Liver (tissue), 9 donors: ENCODE data around the gene SHOC1. TPM values are rescaled to one million over a fixed set of nuclear protein-coding genes. Genes with fewer than 3 reads are reported as not detected.
A peak's percentile ranks its signal among the peaks of the same experiment; 100 is the strongest.

ENCODE experiments used
- DNase-seq: peaks from one replicate; pipeline ENCODE4 v3.0.0-alpha.2; 2017; ENCODE audit warnings: low spot score
- H3K27ac ChIP-seq, 2 donors: one replicate each; pipeline ENCODE4 v1.7.0; 2013; ENCODE audit warnings: inconsistent platforms in 2 of 2, low read length in 2 of 2, control low read depth in 1 of 2, low read depth in 1 of 2, mild to moderate bottlenecking in 1 of 2
- H3K27me3 ChIP-seq, 4 donors: one replicate each; pipeline versions ENCODE4 v1.6.1 to v1.7.0; 2013; ENCODE audit warnings: low read length in 3 of 4, inconsistent platforms in 1 of 4, mild to moderate bottlenecking in 1 of 4, moderate library complexity in 1 of 4; ENCODE audit not compliant: control insufficient read depth in 4 of 4, insufficient read depth in 4 of 4
- H3K36me3 ChIP-seq, 4 donors: one replicate each; pipeline versions ENCODE4 v1.6.1 to v1.7.0; 2013; ENCODE audit warnings: low read length in 3 of 4, mild to moderate bottlenecking in 3 of 4, low read depth in 1 of 4, moderate library complexity in 1 of 4; ENCODE audit not compliant: control insufficient read depth in 4 of 4, insufficient read depth in 3 of 4
- H3K4me1 ChIP-seq, 4 donors: one replicate each; pipeline versions ENCODE4 v1.6.1 to v1.7.0; 2013; ENCODE audit warnings: low read length in 3 of 4, mild to moderate bottlenecking in 3 of 4, moderate library complexity in 1 of 4; ENCODE audit not compliant: control insufficient read depth in 4 of 4, insufficient read depth in 4 of 4
- H3K4me3 ChIP-seq, 3 donors: one replicate each; pipeline versions ENCODE4 v1.6.1 to v1.7.0; 2013; ENCODE audit warnings: low read length in 3 of 3, control low read depth in 1 of 3, low read depth in 1 of 3, mild to moderate bottlenecking in 1 of 3
- H3K9ac ChIP-seq, 2 donors: one replicate each; pipeline ENCODE4 v1.7.0; 2013; ENCODE audit warnings: low read length in 2 of 2, mild to moderate bottlenecking in 2 of 2, moderate library complexity in 2 of 2, control low read depth in 1 of 2, low read depth in 1 of 2
- H3K9me3 ChIP-seq, 4 donors: one replicate each; pipeline versions ENCODE4 v1.6.1 to v1.7.0; 2013; ENCODE audit warnings: low read length in 3 of 4; ENCODE audit not compliant: control insufficient read depth in 4 of 4
- EGR1 ChIP-seq, 2 donors: IDR thresholded peaks; 2 replicates each; pipeline ENCODE4 v1.6.1; 2016 to 2018; ENCODE audit warnings: antibody characterized with exemption in 2 of 2, low read depth in 2 of 2
- FOXA2 ChIP-seq: IDR thresholded peaks from 2 replicates; pipeline ENCODE4 v1.6.1; 2016; ENCODE audit warnings: antibody characterized with exemption
- GABPA ChIP-seq, 2 donors: IDR thresholded peaks in 1 of 2; conservative IDR thresholded peaks in 1 of 2; 2 replicates each; pipeline ENCODE4 v1.6.1; 2016; ENCODE audit warnings: antibody characterized with exemption in 2 of 2, mild to moderate bottlenecking in 1 of 2, moderate library complexity in 1 of 2
- HNF4A ChIP-seq, 2 donors: conservative IDR thresholded peaks; 2 replicates each; pipeline ENCODE4 v1.6.1; 2016; ENCODE audit warnings: antibody characterized with exemption in 2 of 2, mild to moderate bottlenecking in 2 of 2
- JUND ChIP-seq, 2 donors: IDR thresholded peaks; 2 replicates each; pipeline ENCODE4 v1.6.1; 2016; ENCODE audit warnings: antibody characterized with exemption in 2 of 2
- RAD21 ChIP-seq, 2 donors: IDR thresholded peaks; 2 replicates each; pipeline ENCODE4 v1.6.1; 2016; ENCODE audit warnings: antibody characterized with exemption in 2 of 2, mild to moderate bottlenecking in 2 of 2
- RXRA ChIP-seq, 2 donors: IDR thresholded peaks; 2 replicates each; pipeline ENCODE4 v1.6.1; 2017 to 2018; ENCODE audit warnings: antibody characterized with exemption in 2 of 2, mild to moderate bottlenecking in 1 of 2
- SP1 ChIP-seq: IDR thresholded peaks from 2 replicates; pipeline ENCODE4 v1.6.1; 2018; ENCODE audit warnings: antibody characterized with exemption, mild to moderate bottlenecking
- YY1 ChIP-seq: IDR thresholded peaks from 2 replicates; pipeline ENCODE4 v1.6.1; 2016; ENCODE audit warnings: antibody characterized with exemption, mild to moderate bottlenecking
- WGBS: extraction: QIAGEN DNeasy Blood & Tissue Kit; methylation state at CpG from one replicate; pipeline ENCODE4 v1.1.7; 2013; 5-methylcytosine and 5-hydroxymethylcytosine counted together
- polyA plus RNA-seq, 2 donors: library from polyadenylated mRNA; stranded (reverse) in 1 of 2; unstranded in 1 of 2; fragments of 200-250 nt in 1 of 2; fragments of >200 nt in 1 of 2; fragmentation: Nextera tagmentation in 1 of 2; extraction: Ambion mirVana in 1 of 2; gene quantifications; one replicate each; pipeline versions ENCODE4 v1.2.1 to v1.2.3, GENCODE V29; 2013 to 2015
- total RNA-seq, 2 donors: library from RNA; depleted of rRNA; stranded (reverse); fragments of >200 nt; gene quantifications; one replicate each; pipeline ENCODE4 v1.2.3, GENCODE V29; 2014
- TF ChIP-seq, protein P1 (sequence below): fragments of 150-350 bp; IDR thresholded peaks from 2 replicates; pipeline ENCODE4 v1.5.1; 2017; ENCODE audit warnings: improper control_type of control experiment, low read depth, low read length; ENCODE audit not compliant: missing input control
- TF ChIP-seq, protein P2 (sequence below): IDR thresholded peaks from 2 replicates; pipeline ENCODE4 v1.6.1; 2016; ENCODE audit warnings: antibody characterized with exemption, mild to moderate bottlenecking
- TF ChIP-seq, protein P3 (sequence below): IDR thresholded peaks from 2 replicates; pipeline ENCODE4 v1.6.1; 2016; ENCODE audit warnings: antibody characterized with exemption
- TF ChIP-seq, protein P4 (sequence below): IDR thresholded peaks from 2 replicates; pipeline ENCODE4 v1.6.1; 2016; ENCODE audit warnings: antibody characterized with exemption
- donor health status: healthy.
- donor health status: healthy.
- donor health status: healthy.
- donor health status: healthy.
- donor health status: healthy.

SHOC1 gene
- total and polyA plus RNA-seq, 4 donors: 0.13 TPM; not detected in 3

DNA sequence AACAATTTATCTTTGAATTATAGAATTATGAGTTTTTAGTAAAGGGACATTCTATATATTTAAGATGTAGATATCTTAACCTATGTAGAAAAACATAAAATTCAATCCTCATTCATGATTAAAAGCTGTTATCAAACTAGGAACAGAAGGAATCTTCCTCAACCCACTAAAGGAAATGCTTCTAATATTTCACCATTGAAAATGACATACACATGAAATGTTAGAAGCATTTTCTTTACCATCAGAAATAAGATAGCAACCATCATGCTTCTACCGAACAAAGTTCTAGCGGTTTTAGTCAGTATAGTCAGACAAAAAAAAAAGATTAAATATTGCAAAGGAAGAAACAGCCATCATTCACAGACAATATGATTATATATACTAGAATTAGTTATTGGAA is 32.2 kb downstream of the SHOC1 start:
- under 1% methylated on average over 2 of the region's 2 CpGs for WGBS
- H3K27ac ChIP-seq: no peak overlapping the region
- TF ChIP-seq, protein P1, sequence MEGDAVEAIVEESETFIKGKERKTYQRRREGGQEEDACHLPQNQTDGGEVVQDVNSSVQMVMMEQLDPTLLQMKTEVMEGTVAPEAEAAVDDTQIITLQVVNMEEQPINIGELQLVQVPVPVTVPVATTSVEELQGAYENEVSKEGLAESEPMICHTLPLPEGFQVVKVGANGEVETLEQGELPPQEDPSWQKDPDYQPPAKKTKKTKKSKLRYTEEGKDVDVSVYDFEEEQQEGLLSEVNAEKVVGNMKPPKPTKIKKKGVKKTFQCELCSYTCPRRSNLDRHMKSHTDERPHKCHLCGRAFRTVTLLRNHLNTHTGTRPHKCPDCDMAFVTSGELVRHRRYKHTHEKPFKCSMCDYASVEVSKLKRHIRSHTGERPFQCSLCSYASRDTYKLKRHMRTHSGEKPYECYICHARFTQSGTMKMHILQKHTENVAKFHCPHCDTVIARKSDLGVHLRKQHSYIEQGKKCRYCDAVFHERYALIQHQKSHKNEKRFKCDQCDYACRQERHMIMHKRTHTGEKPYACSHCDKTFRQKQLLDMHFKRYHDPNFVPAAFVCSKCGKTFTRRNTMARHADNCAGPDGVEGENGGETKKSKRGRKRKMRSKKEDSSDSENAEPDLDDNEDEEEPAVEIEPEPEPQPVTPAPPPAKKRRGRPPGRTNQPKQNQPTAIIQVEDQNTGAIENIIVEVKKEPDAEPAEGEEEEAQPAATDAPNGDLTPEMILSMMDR: no peak
- TF ChIP-seq HNF4A (conservative IDR thresholded peaks at IDR 0.05): no peak
- TF ChIP-seq, protein P2, sequence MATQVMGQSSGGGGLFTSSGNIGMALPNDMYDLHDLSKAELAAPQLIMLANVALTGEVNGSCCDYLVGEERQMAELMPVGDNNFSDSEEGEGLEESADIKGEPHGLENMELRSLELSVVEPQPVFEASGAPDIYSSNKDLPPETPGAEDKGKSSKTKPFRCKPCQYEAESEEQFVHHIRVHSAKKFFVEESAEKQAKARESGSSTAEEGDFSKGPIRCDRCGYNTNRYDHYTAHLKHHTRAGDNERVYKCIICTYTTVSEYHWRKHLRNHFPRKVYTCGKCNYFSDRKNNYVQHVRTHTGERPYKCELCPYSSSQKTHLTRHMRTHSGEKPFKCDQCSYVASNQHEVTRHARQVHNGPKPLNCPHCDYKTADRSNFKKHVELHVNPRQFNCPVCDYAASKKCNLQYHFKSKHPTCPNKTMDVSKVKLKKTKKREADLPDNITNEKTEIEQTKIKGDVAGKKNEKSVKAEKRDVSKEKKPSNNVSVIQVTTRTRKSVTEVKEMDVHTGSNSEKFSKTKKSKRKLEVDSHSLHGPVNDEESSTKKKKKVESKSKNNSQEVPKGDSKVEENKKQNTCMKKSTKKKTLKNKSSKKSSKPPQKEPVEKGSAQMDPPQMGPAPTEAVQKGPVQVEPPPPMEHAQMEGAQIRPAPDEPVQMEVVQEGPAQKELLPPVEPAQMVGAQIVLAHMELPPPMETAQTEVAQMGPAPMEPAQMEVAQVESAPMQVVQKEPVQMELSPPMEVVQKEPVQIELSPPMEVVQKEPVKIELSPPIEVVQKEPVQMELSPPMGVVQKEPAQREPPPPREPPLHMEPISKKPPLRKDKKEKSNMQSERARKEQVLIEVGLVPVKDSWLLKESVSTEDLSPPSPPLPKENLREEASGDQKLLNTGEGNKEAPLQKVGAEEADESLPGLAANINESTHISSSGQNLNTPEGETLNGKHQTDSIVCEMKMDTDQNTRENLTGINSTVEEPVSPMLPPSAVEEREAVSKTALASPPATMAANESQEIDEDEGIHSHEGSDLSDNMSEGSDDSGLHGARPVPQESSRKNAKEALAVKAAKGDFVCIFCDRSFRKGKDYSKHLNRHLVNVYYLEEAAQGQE: no peak
- TF ChIP-seq JUND (IDR thresholded peaks at IDR 0.05): no peak
- no peak for TF ChIP-seq GABPA (IDR thresholded peaks at IDR 0.05 in 1 of 2, conservative IDR thresholded peaks at IDR 0.05 in 1 of 2)
- no peak for TF ChIP-seq RXRA (IDR thresholded peaks at IDR 0.05)
- TF ChIP-seq, protein P3, sequence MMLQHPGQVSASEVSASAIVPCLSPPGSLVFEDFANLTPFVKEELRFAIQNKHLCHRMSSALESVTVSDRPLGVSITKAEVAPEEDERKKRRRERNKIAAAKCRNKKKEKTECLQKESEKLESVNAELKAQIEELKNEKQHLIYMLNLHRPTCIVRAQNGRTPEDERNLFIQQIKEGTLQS: no peak
- no peak for TF ChIP-seq EGR1 (IDR thresholded peaks at IDR 0.05; ENCODE audit: low read depth in 2 of 2)
- TF ChIP-seq, protein P4, sequence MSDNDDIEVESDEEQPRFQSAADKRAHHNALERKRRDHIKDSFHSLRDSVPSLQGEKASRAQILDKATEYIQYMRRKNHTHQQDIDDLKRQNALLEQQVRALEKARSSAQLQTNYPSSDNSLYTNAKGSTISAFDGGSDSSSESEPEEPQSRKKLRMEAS: no peak
- TF ChIP-seq FOXA2: no peak
- TF ChIP-seq SP1: no peak
- H3K4me1 ChIP-seq: no peaks in the 10 kb centered on the region
- H3K4me3 ChIP-seq: no peak overlapping the region
- no peak for DNase-seq
- H3K9me3 ChIP-seq: no peaks in the 10 kb centered on the region
- H3K27me3 ChIP-seq: no peaks in the 10 kb centered on the region
- no peak overlapping the region for H3K9ac ChIP-seq
- no peaks in the 10 kb centered on the region for H3K36me3 ChIP-seq

DNA sequence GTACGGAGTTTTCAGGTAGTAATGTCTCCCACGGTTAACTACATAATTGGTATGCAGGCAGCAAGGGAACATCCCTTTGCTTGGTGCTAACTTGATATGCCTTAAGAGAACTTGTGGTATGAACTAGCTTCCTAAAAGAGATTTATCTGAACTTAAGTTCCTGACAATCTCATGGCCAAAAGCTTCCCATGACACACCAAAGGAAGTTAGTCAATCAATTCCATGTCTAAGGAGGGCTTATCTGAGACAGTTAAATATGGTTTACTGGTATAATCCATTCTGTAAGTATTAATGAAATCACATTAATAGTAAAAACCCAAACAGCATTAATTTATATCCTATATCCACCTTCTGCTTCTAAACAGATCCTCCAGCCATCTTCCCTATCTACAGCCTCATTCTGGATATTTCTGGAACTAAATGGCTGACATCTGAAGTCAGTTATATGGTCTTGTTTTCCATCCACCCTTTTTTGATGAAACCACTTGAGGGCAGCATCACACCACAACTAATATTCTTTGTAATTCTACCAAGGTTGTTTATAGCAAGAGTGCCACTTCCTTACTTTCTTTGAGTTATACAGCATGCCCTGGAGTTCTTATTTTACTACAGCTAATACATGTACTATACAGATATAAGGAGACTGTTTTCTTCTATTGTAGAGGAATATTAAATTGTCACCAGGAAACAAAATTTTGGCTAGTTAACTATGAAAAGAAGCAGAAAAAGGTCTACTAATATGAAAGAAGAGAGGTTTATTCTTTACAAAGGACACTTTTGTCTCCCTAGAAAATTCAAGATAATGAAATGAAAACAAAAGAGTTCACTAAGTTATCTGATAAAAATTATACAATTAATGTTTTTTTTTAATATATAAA is 34.7 kb downstream of the SHOC1 start:
- no peaks in the 10 kb centered on the region for H3K4me1 ChIP-seq
- H3K4me3 ChIP-seq: no peak overlapping the region
- TF ChIP-seq YY1 (peak; percentile 63), FOXA2 (no peak), SP1 (no peak), RAD21 (IDR thresholded peaks at IDR 0.05) (peak; percentile 96 to 98)
- TF ChIP-seq, protein P1: peak; percentile 80
- peak; percentile 40 for DNase-seq
- no peaks in the 10 kb centered on the region for H3K27me3 ChIP-seq
- no peaks in the 10 kb centered on the region for H3K9me3 ChIP-seq
- H3K9ac ChIP-seq: no peak overlapping the region
- H3K27ac ChIP-seq: no peak overlapping the region
- no peaks in the 10 kb centered on the region for H3K36me3 ChIP-seq
- 83% methylated on average over 2 of the region's 2 CpGs for WGBS
